GM12878 (cell line): Measurements from ENCODE around the gene BMP2K. TPM values are rescaled to one million over a fixed set of nuclear protein-coding genes. Genes with fewer than 3 reads are reported as not detected.

Experiments used
- ATAC-seq: fragments of 200-7000 bp; cut with Tn5 transposase; 3 replicates; pipeline ENCODE4 v1.9.1; 2020; ENCODE audit warnings: mild to moderate bottlenecking, moderate library complexity
- BruUV-seq: library from RNA; stranded (reverse); fragments of 400-500 nt; replicated peaks from 2 replicates; lab custom pipeline; 2021; lab: Mats Ljungman, UMichigan
- CTCF ChIA-PET: fragments of 300-600 bp; sonication (Branson Sonifier 250); formaldehyde crosslinking; extraction: SDS; loops from one replicate; lab custom pipeline; 2021; ENCODE audit warnings: inconsistent platforms; lab: Yijun Ruan, JAX
- POLR2A ChIA-PET: fragments of 350-600 bp; formaldehyde crosslinking; extraction: SDS; loops from one replicate; lab custom pipeline; 2021; ENCODE audit warnings: inconsistent platforms; lab: Charles Lee
- RAD21 ChIA-PET: fragments of 300-600 bp; sonication (Branson Sonifier 250); formaldehyde crosslinking; loops from one replicate; lab custom pipeline; 2023; ENCODE audit warnings: antibody characterized with exemption; ENCODE audit not compliant: unreplicated experiment; lab: Charles Lee
- SMC1A ChIA-PET: fragments of 300-600 bp; sonication (Branson Sonifier 250); formaldehyde crosslinking; loops from one replicate; lab custom pipeline; 2023; ENCODE audit not compliant: unreplicated experiment, uncharacterized antibody; lab: Charles Lee
- DNase-seq: peaks from one replicate; pipeline ENCODE4 v3.0.0-alpha.2; 2011; ENCODE audit warnings: low read depth, low spot score
- FAIRE-seq: peaks from 3 replicates; lab custom pipeline; 2011; peaks lifted over from hg19 to GRCh38; lab: Jason Lieb, UNC
- H2AFZ ChIP-seq: 2 replicates; pipeline ENCODE4 v1.6.0; 2011; ENCODE audit warnings: low read depth, low read length, control low read depth; ENCODE audit not compliant: control insufficient read depth
- H3K27ac ChIP-seq: 2 replicates; pipeline ENCODE4 v1.5.1; 2011; ENCODE audit warnings: control low read depth; ENCODE audit not compliant: control insufficient read depth, insufficient read depth
- H3K27me3 ChIP-seq, 2 experiments: replicated peaks in 1 of 2; 2 replicates each; pipeline versions ENCODE4 v1.6.0 to v1.6.1; 2011; ENCODE audit warnings: low read length in 1 of 2; ENCODE audit not compliant: control insufficient read depth in 2 of 2, insufficient read depth in 2 of 2
- H3K36me3 ChIP-seq, 2 experiments: 2 replicates each; pipeline ENCODE4 v1.5.1; 2011; ENCODE audit warnings: low read length in 1 of 2; ENCODE audit not compliant: control insufficient read depth in 2 of 2, insufficient read depth in 2 of 2
- H3K4me1 ChIP-seq: 2 replicates; pipeline ENCODE4 v1.6.1; 2011; ENCODE audit warnings: mild to moderate bottlenecking, low read length, moderate library complexity, mixed read lengths; ENCODE audit not compliant: control insufficient read depth, insufficient read depth
- H3K4me2 ChIP-seq: 2 replicates; pipeline ENCODE4 v1.6.0; 2011; ENCODE audit warnings: control low read depth; ENCODE audit not compliant: control insufficient read depth, insufficient read depth
- H3K4me3 ChIP-seq: fragments of 200-600 bp; sonication (generic); 2 replicates; pipeline ENCODE4 v1.5.1; 2016
- H3K79me2 ChIP-seq: 2 replicates; pipeline ENCODE4 v1.6.0; 2011; ENCODE audit warnings: low read length; ENCODE audit not compliant: control insufficient read depth, insufficient read depth
- H3K9ac ChIP-seq: 2 replicates; pipeline ENCODE4 v1.8.0; 2011; ENCODE audit warnings: low read length, control low read depth, mixed read lengths; ENCODE audit not compliant: control insufficient read depth, insufficient read depth
- H3K9me3 ChIP-seq: replicated peaks from 3 replicates; pipeline ENCODE4 v1.5.1; 2011; ENCODE audit warnings: mild to moderate bottlenecking, low read length; ENCODE audit not compliant: control insufficient read depth, insufficient read depth
- H4K20me1 ChIP-seq: 2 replicates; pipeline ENCODE4 v1.6.0; 2011; ENCODE audit not compliant: control insufficient read depth, insufficient read depth
- ASH2L ChIP-seq: fragments of 300-600, 200-600 bp; sonication (generic); IDR thresholded peaks from 2 replicates; pipeline ENCODE4 v1.6.1; 2017; ENCODE audit warnings: low read depth, mild to moderate bottlenecking, borderline replicate concordance
- BACH1 ChIP-seq: fragments of 450-650 bp; IDR thresholded peaks from 2 replicates; pipeline ENCODE4 v1.6.1; 2017; ENCODE audit warnings: mild to moderate bottlenecking, borderline replicate concordance
- PAX8 ChIP-seq: fragments of 450-650 bp; IDR thresholded peaks from 2 replicates; pipeline ENCODE4 v1.6.1; 2017; ENCODE audit warnings: mild to moderate bottlenecking, moderate library complexity
- POLR2AphosphoS2 ChIP-seq: IDR thresholded peaks from 2 replicates; pipeline ENCODE4 v1.6.1; 2011; ENCODE audit warnings: low read depth, mild to moderate bottlenecking, low read length, improper control_type of control experiment, moderate library complexity
- RB1 ChIP-seq: fragments of 450-650 bp; formaldehyde crosslinking; IDR thresholded peaks from 2 replicates; pipeline ENCODE4 v1.6.1; 2017; ENCODE audit warnings: mild to moderate bottlenecking, borderline replicate concordance
- SUZ12 ChIP-seq: fragments of 200-600 bp; sonication (generic); IDR thresholded peaks from one replicate; pipeline ENCODE4 v1.6.1; 2018; ENCODE audit warnings: antibody characterized with exemption, mild to moderate bottlenecking; ENCODE audit not compliant: unreplicated experiment
- TBL1XR1 ChIP-seq: IDR thresholded peaks from 2 replicates; pipeline ENCODE4 v1.6.1; 2012; ENCODE audit warnings: low read depth, low read length, improper control_type of control experiment
- ZNF622 ChIP-seq: fragments of 450-650 bp; IDR thresholded peaks from 2 replicates; pipeline ENCODE4 v1.6.1; 2017; ENCODE audit warnings: mild to moderate bottlenecking, inconsistent platforms
- WGBS: methylation state at CpG from one replicate; pipeline ENCODE4 v1.1.6; 2016; ENCODE audit warnings: low lambda C conversion rate; ENCODE audit not compliant: insufficient replicate concordance, insufficient coverage; ENCODE audit errors: missing lambda C conversion rate; 5-methylcytosine and 5-hydroxymethylcytosine counted together
- in situ Hi-C: fragments of 300-500 bp; cut with MboI; formaldehyde crosslinking; loops from 9 replicates; pipeline ENCODE4 v1.14.3; 2018; ENCODE audit warnings: mixed read lengths
- intact Hi-C: fragments of 100-400 bp; cut with micrococcal nuclease; formaldehyde crosslinking; loops from one replicate; pipeline ENCODE4 v1.14.2; 2022; ENCODE audit not compliant: unreplicated experiment
- polyA plus RNA-seq, 11 experiments: library from polyadenylated mRNA; depleted of rRNA in 4 of 11; unstranded in 6 of 11; stranded (reverse) in 5 of 11; fragments of >200 nt; fragmentation: Nextera tagmentation in 4 of 11; fragmentation: Illumina TruSeq in 1 of 11; extraction: Ambion mirVana in 4 of 11; extraction: Trizol in 1 of 11; gene quantifications; 1 replicate in 1 of 11; 2 replicates in 10 of 11; pipeline versions ENCODE4 v1.2.1 to v1.2.3, GENCODE V29; 2011 to 2016; ENCODE audit warnings: inconsistent platforms in 2 of 11, missing spikeins in 2 of 11, low read depth in 1 of 11
- total RNA-seq, 4 experiments: library from RNA; depleted of rRNA in 3 of 4; stranded (reverse); fragments of >200 nt in 3 of 4; fragmentation: Illumina TruSeq in 1 of 4; extraction: Trizol in 1 of 4; gene quantifications; 2 replicates each; pipeline versions ENCODE4 v1.2.1 to v1.2.3, GENCODE V29; 2013 to 2021
- TF ChIP-seq, protein P1 (sequence below): IDR thresholded peaks from 2 replicates; pipeline ENCODE4 v1.6.1; 2012; ENCODE audit warnings: mild to moderate bottlenecking, low read depth, low read length
- TF ChIP-seq, protein P2 (sequence below): fragments of 450-650 bp; IDR thresholded peaks from 2 replicates; pipeline ENCODE4 v1.6.1; 2016; ENCODE audit warnings: mild to moderate bottlenecking, moderate library complexity, borderline replicate concordance

The BMP2K gene
- total and polyA plus RNA-seq, 10 of the 15 experiments (the other 5 are each of a cell fraction or from before 2014, with no cell fraction given) = 3.3 to 84.6 (median 24.8) TPM

DNA sequence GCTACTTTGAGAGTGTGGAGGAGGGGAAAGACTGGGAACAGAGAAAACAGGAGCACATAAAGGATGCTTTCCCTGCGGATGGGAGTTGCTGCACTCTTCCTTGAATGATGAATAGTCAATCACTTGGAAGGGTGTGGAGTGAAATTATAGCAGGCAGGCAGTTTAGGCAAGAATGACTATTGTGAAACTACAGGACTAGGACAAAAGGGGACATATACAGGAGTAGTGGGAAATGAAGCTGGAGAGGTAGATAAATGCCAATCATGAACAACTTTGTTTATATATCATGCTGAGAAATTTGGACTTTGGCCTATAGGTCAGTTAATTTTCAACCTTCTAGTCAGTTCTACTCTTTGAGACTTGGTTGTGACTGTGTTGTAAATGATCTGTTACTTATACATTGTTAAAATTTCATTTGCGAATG lies 86.2 kb downstream of the BMP2K start:
- Histone ChIP-seq H3K4me2 (no peak overlapping the region), H3K9me3 (no peaks in the 10 kb centered on the region), H3K9ac (no peak overlapping the region), H4K20me1 (no peaks in the 10 kb centered on the region), H2AFZ (no peak overlapping the region), H3K4me3 (no peak overlapping the region), H3K4me1 (peaks cover 7% of the 10 kb centered on the region), H3K36me3 (peaks cover 1 to 9% of the 10 kb centered on the region in 2 experiments; a peak in 2 of 4 replicates), H3K27me3 (no peaks in the 10 kb centered on the region), H3K27ac (no peak overlapping the region), H3K79me2 (no peaks in the 10 kb centered on the region; the same call in 1 of the 2 replicates)
- SMC1A ChIA-PET = interaction anchor here (1.0 to 6.8 kb wide), 36 partner anchors 8 to 902 kb away, joined by 3 to 184 read pairs (median 8); no protein-coding TSS in a partner anchor
- TF ChIP-seq, protein P1, sequence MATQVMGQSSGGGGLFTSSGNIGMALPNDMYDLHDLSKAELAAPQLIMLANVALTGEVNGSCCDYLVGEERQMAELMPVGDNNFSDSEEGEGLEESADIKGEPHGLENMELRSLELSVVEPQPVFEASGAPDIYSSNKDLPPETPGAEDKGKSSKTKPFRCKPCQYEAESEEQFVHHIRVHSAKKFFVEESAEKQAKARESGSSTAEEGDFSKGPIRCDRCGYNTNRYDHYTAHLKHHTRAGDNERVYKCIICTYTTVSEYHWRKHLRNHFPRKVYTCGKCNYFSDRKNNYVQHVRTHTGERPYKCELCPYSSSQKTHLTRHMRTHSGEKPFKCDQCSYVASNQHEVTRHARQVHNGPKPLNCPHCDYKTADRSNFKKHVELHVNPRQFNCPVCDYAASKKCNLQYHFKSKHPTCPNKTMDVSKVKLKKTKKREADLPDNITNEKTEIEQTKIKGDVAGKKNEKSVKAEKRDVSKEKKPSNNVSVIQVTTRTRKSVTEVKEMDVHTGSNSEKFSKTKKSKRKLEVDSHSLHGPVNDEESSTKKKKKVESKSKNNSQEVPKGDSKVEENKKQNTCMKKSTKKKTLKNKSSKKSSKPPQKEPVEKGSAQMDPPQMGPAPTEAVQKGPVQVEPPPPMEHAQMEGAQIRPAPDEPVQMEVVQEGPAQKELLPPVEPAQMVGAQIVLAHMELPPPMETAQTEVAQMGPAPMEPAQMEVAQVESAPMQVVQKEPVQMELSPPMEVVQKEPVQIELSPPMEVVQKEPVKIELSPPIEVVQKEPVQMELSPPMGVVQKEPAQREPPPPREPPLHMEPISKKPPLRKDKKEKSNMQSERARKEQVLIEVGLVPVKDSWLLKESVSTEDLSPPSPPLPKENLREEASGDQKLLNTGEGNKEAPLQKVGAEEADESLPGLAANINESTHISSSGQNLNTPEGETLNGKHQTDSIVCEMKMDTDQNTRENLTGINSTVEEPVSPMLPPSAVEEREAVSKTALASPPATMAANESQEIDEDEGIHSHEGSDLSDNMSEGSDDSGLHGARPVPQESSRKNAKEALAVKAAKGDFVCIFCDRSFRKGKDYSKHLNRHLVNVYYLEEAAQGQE = no peak
- TF ChIP-seq POLR2AphosphoS2 (no peak), RB1 (no peak), PAX8 (no peak), TBL1XR1 (no peak), BACH1 (no peak), ASH2L (no peak), SUZ12 (no peak), ZNF622 (no peak)
- TF ChIP-seq, protein P2, sequence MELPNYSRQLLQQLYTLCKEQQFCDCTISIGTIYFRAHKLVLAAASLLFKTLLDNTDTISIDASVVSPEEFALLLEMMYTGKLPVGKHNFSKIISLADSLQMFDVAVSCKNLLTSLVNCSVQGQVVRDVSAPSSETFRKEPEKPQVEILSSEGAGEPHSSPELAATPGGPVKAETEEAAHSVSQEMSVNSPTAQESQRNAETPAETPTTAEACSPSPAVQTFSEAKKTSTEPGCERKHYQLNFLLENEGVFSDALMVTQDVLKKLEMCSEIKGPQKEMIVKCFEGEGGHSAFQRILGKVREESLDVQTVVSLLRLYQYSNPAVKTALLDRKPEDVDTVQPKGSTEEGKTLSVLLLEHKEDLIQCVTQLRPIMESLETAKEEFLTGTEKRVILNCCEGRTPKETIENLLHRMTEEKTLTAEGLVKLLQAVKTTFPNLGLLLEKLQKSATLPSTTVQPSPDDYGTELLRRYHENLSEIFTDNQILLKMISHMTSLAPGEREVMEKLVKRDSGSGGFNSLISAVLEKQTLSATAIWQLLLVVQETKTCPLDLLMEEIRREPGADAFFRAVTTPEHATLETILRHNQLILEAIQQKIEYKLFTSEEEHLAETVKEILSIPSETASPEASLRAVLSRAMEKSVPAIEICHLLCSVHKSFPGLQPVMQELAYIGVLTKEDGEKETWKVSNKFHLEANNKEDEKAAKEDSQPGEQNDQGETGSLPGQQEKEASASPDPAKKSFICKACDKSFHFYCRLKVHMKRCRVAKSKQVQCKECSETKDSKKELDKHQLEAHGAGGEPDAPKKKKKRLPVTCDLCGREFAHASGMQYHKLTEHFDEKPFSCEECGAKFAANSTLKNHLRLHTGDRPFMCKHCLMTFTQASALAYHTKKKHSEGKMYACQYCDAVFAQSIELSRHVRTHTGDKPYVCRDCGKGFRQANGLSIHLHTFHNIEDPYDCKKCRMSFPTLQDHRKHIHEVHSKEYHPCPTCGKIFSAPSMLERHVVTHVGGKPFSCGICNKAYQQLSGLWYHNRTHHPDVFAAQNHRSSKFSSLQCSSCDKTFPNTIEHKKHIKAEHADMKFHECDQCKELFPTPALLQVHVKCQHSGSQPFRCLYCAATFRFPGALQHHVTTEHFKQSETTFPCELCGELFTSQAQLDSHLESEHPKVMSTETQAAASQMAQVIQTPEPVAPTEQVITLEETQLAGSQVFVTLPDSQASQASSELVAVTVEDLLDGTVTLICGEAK = no peak
- DNase-seq (peak; percentile 8), ATAC-seq (peak; percentile 34), FAIRE-seq (peak; percentile 56)
- no TSS peak for BruUV-seq
- RAD21 ChIA-PET = interaction anchor here (0.9 to 3.9 kb wide), 27 partner anchors 8 to 803 kb away, joined by 3 to 134 read pairs (median 6); partner anchors contain the start of gene BMP2K
- POLR2A ChIA-PET = interaction anchor here (0.8 to 1.4 kb wide), 5 partner anchors 84 to 233 kb away, joined by 3 to 5 read pairs (median 3); no protein-coding TSS in a partner anchor
- in situ Hi-C loops = no loop called here
- intact Hi-C loops = loop anchor here (5.0 to 10.0 kb wide), 4 partner anchors 200 to 805 kb away; partner anchors contain the start of gene FRAS1
- 98% methylated on average over 2 of the region's 2 CpGs for WGBS
- CTCF ChIA-PET = interaction anchor here (1.0 to 4.8 kb wide), 17 partner anchors 8 to 904 kb away, joined by 4 to 160 read pairs (median 11); no protein-coding TSS in a partner anchor
